HFF-Myc (cell line): ENCODE results near the gene UGT3A2.

Experiments
- DNase-seq: peaks from one replicate; pipeline ENCODE4 v3.0.0-alpha.2; 2011; ENCODE audit warnings: low read depth; ENCODE audit errors: extremely low read depth
- H3K4me3 ChIP-seq: replicated peaks from 2 replicates; pipeline ENCODE4 v1.5.1; 2011; ENCODE audit warnings: low read depth, mild to moderate bottlenecking, control low read depth, low read length
- TF ChIP-seq, protein P1 (sequence below): IDR thresholded peaks from 2 replicates; pipeline ENCODE4 v1.5.1; 2012; ENCODE audit warnings: mild to moderate bottlenecking, low read depth, low read length, control low read depth; ENCODE audit errors: missing control alignments

Gene UGT3A2

DNA sequence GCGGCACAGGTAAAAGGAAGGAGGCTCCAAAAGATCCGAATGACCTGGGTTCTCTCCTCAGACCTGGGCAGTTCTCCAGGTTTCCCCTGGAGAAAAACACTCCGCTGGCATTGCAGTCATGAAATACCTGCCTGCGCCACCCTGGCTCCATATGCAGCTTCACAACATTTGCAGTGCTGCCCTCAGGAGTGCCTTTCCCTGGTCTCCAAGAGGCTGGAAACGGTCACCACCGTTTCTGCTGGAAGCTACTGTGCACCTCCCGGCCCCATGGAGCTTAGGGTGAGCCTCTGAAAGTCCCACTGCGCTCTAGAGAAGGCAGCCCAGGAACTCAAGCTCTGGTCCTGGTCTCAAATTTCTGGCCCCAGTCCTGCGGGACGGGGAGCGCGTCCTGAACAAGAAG is 76.2 kb downstream of the UGT3A2 start:
- TF ChIP-seq, protein P1, sequence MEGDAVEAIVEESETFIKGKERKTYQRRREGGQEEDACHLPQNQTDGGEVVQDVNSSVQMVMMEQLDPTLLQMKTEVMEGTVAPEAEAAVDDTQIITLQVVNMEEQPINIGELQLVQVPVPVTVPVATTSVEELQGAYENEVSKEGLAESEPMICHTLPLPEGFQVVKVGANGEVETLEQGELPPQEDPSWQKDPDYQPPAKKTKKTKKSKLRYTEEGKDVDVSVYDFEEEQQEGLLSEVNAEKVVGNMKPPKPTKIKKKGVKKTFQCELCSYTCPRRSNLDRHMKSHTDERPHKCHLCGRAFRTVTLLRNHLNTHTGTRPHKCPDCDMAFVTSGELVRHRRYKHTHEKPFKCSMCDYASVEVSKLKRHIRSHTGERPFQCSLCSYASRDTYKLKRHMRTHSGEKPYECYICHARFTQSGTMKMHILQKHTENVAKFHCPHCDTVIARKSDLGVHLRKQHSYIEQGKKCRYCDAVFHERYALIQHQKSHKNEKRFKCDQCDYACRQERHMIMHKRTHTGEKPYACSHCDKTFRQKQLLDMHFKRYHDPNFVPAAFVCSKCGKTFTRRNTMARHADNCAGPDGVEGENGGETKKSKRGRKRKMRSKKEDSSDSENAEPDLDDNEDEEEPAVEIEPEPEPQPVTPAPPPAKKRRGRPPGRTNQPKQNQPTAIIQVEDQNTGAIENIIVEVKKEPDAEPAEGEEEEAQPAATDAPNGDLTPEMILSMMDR, result no peak
- no peak overlapping the region for H3K4me3 ChIP-seq
- no peak for DNase-seq

GRCh38 chr5:35988529-35988928 is 78.2 kb downstream of the UGT3A2 start:
- TF ChIP-seq, protein P1, result no peak
- no peak overlapping the region for H3K4me3 ChIP-seq
- no peak for DNase-seq

DNA sequence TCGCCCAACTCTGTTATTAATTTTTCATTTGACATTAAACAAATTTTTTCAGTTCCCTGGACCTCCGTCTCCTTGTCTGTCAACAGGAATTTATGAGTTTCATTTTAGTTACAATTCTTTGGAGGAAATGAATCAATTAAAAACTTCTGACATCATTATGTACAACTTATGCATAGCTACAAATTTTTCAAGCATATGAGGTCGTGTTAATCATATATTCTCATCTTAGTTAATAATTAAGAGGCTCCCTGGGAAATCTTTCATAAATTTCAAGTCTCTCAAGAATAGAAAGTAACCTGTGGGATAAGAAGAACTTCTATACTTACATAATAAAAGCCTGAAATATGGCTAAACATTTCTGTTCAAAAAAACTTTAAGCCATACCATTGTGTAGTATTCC is 78.9 kb downstream of the UGT3A2 start:
- no peak for DNase-seq
- TF ChIP-seq, protein P1, result no peak
- H3K4me3 ChIP-seq, result no peak overlapping the region
